GM18861 (cell line): ENCODE measurements around the gene TBATA.

ENCODE experiments used
- ATAC-seq: cut with Tn5 transposase; IDR thresholded peaks from one replicate; pipeline ENCODE4 v1.9.1; 2021; ENCODE audit not compliant: unreplicated experiment

TBATA gene

GRCh38 chr10:70745555-70745954, 39.6 kb downstream of the TBATA start:
- no peak for ATAC-seq

GRCh38 chr10:70744617-70745143, 40.5 kb downstream of the TBATA start:
- ATAC-seq: no peak

GRCh38 chr10:70743879-70744278, 41.3 kb downstream of the TBATA start:
- ATAC-seq: no peak

GRCh38 chr10:70743430-70743788, 41.8 kb downstream of the TBATA start:
- no peak for ATAC-seq

- ATAC-seq: no peak
These were observed 42.4 kb downstream of the TBATA start for GRCh38 chr10:70742537-70743429.

GRCh38 chr10:70740406-70741288, 44.5 kb downstream of the TBATA start:
- no peak for ATAC-seq

GRCh38 chr10:70738761-70739121, 46.4 kb downstream of the TBATA start:
- no peak for ATAC-seq

- no peak for ATAC-seq
These were observed 47.0 kb downstream of the TBATA start for GRCh38 chr10:70738006-70738760.

- ATAC-seq: no peak
These were observed 47.9 kb downstream of the TBATA start for GRCh38 chr10:70737250-70737649.

- ATAC-seq: no peak
These were observed 48.7 kb downstream of the TBATA start for GRCh38 chr10:70736525-70736924.

GRCh38 chr10:70735161-70735560, 50.0 kb downstream of the TBATA start:
- ATAC-seq: no peak

GRCh38 chr10:70733051-70733450, 52.1 kb downstream of the TBATA start:
- no peak for ATAC-seq

- no peak for ATAC-seq
These were observed 52.6 kb downstream of the TBATA start for GRCh38 chr10:70732569-70732968.

GRCh38 chr10:70730955-70731354, 54.2 kb downstream of the TBATA start:
- ATAC-seq: no peak

- ATAC-seq: no peak
These were observed 55.3 kb downstream of the TBATA start for GRCh38 chr10:70729763-70730357.

- ATAC-seq: no peak
These were observed 56.8 kb downstream of the TBATA start for GRCh38 chr10:70728328-70728727.

GRCh38 chr10:70726909-70727495, 58.2 kb downstream of the TBATA start:
- ATAC-seq: no peak

GRCh38 chr10:70723771-70724170, 61.4 kb downstream of the TBATA start:
- ATAC-seq: no peak

- no peak for ATAC-seq
These were observed 62.3 kb downstream of the TBATA start for GRCh38 chr10:70722820-70723424.
